GM12892 (cell line): Measurements from ENCODE around the gene EOMES.

Experiments used
- DNase-seq: peaks from one replicate; pipeline ENCODE4 v3.0.0; 2011; ENCODE audit not compliant: insufficient read length
- FAIRE-seq: peaks from 2 replicates; lab custom pipeline; 2011; peaks lifted over from hg19 to GRCh38; lab: Jason Lieb, UNC
- POLR2A ChIP-seq: IDR thresholded peaks from 2 replicates; pipeline ENCODE4 v1.6.1; 2011; ENCODE audit warnings: low read depth, low read length, control low read depth
- POLR2AphosphoS5 ChIP-seq: IDR thresholded peaks from 2 replicates; pipeline ENCODE4 v1.6.1; 2011; ENCODE audit warnings: low read depth, low read length, control low read depth
- TAF1 ChIP-seq: IDR thresholded peaks from 2 replicates; pipeline ENCODE4 v1.6.1; 2011; ENCODE audit warnings: low read depth, mild to moderate bottlenecking, control low read depth, low read length, borderline replicate concordance

EOMES gene

GRCh38 chr3:27716309-27716708, 5.8 kb downstream of the EOMES start:
- no peak for FAIRE-seq
- no peak for DNase-seq
- TF ChIP-seq TAF1, result no peak
- TF ChIP-seq POLR2A, result no peak
- no peak for TF ChIP-seq POLR2AphosphoS5

DNA sequence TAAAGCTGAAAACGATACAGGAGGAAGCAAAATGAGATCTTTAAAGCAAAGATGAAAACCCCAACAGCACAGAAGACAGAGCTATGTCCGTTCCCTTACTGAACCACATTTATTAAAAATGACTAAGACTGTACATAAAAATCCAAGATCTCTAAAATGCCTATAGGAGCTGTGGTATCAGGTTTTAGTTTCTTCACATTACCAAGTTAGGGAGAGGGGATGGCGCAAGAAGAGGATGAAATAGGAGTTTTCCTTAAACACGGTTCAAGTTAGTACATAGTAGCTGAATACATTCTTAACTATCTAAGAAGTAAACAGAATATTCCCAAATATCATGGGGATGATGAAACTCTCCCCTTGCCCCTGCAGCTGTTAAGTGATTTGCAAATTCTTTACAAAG, 6.3 kb downstream of the EOMES start:
- TF ChIP-seq TAF1, result no peak
- no peak for TF ChIP-seq POLR2A
- no peak for TF ChIP-seq POLR2AphosphoS5
- no peak for DNase-seq
- FAIRE-seq, result no peak

DNA sequence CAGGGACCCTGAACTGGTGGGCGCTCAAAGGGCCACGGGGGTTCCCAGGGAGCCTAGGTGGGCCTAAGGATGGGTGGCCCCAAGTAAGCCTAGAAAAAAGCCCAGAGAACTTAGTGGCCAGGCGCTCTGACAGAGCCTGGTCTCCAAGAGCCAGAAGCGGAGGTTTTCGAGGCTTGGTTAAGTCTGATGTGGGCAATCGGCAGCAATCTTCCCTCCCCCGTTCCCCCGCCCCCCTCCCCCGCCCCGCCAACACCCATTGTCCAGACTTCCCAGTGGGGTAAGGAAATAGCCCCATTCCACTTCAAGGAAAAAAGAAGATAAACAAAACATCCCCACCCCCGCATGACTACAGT, 6.7 kb downstream of the EOMES start:
- FAIRE-seq (no peak), DNase-seq (no peak)
- TF ChIP-seq POLR2AphosphoS5 (no peak), TAF1 (no peak), POLR2A (no peak)

GRCh38 chr3:27714692-27715453, 7.2 kb downstream of the EOMES start:
- no peak for TF ChIP-seq POLR2A
- TF ChIP-seq TAF1, result no peak
- no peak for TF ChIP-seq POLR2AphosphoS5
- FAIRE-seq (no peak), DNase-seq (no peak)

- TF ChIP-seq POLR2A (no peak), POLR2AphosphoS5 (no peak), TAF1 (no peak)
- DNase-seq (no peak), FAIRE-seq (no peak)
Observed at GRCh38 chr3:27714146-27714526, 8.0 kb downstream of the EOMES start.

DNA sequence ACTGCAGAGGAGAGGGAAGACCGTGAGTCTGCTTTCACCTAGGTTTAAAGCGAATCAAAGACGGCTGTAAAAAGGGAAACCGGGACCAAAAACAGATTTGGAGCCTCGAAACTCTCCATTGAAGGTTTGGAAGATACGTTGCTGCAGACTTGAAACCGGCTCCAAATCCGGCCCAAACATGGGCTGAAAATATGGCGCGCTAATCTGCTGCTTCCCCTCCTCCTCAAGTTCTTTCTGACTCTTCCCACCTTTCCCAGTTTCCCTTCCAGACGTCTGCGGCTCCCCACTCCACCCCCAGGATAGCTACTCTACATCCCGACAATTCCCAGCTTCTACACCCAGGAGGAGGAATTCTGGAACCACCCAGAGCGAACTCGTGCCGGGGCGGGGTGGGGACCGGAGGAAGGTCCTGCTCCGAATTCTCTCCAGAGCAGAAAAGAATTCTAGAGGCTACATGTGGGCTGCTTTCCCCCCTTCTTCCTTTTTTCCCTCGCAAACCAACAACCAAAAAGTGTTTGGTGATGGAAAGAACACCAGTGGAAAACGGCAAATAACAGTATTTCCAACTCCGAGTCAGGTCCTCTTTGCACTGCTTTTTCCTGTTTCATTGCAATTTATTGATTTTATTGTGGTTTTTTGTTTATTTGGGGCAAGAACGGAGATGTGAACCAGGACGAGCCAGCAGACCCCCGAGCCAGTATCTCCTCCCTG, 8.5 kb downstream of the EOMES start:
- TF ChIP-seq TAF1 (no peak), POLR2AphosphoS5 (no peak), POLR2A (no peak)
- DNase-seq, result no peak
- FAIRE-seq, result no peak

GRCh38 chr3:27713078-27713423, 9.1 kb downstream of the EOMES start:
- DNase-seq (no peak), FAIRE-seq (no peak)
- TF ChIP-seq POLR2AphosphoS5 (no peak), TAF1 (no peak), POLR2A (no peak)

DNA sequence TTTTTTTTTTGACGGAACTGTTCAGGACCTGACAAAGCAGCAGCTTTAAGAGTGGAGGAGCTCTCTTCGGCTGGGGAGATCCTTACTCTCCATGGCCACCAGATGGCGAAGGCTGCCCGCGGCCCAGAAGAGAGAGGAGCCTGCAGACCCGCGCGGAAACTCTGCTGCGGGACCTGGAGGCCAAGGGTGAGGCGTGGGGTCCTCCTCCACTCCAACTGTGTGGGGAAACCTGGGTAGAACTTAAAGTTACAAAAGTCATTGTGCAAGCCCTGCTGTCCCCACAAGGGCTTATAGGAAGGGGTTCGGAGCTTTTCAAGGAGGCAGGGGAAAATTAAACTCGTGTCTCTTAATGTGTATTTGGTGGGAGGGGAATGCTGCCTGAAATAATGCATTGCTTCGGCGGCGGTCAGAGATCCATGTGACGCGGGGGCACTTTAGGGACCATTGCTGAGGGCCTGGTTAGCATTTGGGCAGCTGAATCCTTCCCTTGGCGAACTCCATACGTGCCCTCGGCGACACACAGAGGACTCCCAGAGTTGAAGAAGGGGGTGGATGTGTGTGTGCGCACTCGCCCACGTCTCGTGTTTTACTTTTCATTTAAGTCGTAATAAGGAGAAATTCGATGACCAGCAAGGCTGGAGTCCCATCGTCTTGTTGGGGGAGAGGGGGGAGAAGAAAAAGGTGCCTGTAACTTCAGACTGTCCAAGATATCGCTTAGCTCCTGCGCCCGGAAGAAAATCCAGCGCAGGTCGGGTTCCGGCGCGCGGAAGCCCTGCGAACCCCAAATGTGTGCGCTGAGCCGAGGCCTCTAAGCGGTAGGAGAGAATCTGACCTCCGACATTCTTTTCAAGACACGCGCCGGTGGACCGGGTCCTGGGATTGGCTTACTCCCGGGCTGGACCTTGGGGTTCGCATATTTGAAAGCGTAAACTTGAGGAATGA, 9.7 kb downstream of the EOMES start:
- no peak for FAIRE-seq
- DNase-seq, result no peak
- TF ChIP-seq POLR2AphosphoS5, result no peak
- TF ChIP-seq TAF1, result no peak
- no peak for TF ChIP-seq POLR2A

DNA sequence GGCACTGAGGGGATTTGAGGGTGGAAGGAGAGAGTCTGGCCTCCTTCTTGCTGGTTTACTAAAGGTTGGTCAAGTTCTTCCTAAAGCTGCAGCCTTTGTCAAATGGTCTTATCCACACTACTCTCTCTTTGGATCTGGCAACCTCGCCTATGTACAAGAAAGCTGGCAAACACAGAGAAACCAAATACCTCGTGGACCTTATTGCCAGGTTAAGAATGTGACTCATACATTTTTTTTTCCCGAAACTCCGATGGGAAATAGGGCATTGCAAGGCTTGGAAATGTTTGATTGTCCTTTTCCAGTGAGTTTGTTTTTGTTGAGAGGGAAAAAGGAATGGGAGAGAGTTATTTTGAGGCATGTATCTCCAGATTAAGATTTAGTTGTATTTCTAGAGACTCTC, 13.9 kb downstream of the EOMES start:
- no peak for TF ChIP-seq POLR2AphosphoS5
- no peak for TF ChIP-seq POLR2A
- no peak for TF ChIP-seq TAF1
- DNase-seq (no peak), FAIRE-seq (no peak)

DNA sequence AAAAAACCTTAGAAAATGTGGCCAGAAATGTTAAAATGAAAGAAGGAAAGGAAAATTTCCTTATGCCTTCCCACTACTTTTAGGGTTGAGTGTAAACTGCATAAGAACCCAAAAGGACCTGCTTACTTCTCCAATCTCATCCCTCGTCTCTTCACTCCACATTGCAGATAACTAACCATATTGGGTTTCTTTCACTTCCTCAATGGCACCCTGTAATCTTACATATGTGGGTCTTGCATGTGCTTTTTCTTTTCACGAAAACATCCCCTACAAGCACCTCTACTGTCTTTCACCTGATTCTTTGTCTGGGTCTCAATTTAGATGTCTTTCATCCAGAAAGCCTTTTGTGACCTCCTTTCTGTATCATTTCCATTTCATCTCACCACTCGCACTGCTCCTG, 23.1 kb downstream of the EOMES start:
- TF ChIP-seq POLR2A (no peak), POLR2AphosphoS5 (no peak), TAF1 (no peak)
- no peak for DNase-seq
- no peak for FAIRE-seq

DNA sequence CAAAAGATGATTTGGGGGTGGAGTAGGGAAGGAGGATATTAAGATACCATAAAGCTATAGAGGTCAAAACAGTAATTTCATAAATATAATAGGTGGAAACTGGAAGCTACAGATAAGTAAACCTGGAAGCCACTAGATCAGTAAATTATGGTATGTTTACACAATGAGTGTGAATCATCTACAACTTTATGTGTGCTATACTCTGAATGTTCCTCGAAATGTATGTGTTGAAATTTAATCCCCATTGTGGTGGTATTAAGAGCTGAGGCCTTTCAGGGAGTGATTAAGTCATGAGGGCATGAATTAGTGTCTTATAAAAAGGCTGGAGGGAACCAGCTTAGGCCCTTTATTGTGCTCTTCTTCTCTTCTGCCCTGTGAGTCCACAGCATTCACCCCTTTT, 25.2 kb downstream of the EOMES start:
- no peak for DNase-seq
- no peak for TF ChIP-seq POLR2A
- TF ChIP-seq POLR2AphosphoS5, result no peak
- TF ChIP-seq TAF1, result no peak
- FAIRE-seq, result no peak

DNA sequence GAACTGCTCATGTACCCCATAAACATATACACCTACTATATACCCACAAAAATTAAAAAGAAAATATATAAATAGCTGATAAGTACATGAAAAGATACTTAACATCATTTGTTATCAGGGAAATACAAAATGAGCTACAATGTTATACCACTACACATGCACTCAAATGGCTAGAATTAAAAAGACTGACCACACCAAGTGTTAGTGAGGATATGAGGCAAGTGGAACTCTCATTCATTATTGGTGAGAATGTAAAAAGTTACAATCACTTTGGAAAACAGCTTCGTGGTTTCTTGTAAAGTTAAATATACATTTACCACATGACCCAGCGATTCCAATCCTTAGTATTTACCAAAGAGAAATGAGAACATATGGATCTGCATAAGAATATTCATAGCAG, 26.5 kb downstream of the EOMES start:
- DNase-seq, result no peak
- TF ChIP-seq TAF1, result no peak
- no peak for TF ChIP-seq POLR2A
- no peak for FAIRE-seq

DNA sequence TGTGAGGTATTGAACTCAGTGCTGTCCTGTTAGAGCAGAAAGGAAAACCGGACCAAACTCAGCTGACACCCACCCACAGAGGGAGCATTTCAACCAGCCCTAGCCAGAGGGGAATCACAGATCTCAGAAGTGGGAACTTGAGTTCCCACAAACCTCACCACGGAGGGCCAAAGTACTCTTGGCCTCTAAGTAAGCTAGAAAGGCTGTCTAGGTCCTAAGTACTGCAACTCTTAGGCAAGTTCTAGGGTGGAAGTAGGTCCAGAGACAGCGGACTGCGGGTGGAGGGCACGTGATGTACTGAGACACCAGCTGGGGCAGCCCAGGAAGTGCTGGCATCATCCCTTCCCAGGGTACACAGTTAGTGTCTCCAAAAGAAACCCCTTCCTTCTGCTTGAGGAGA, 34.1 kb downstream of the EOMES start:
- FAIRE-seq, result no peak
- no peak for DNase-seq
- TF ChIP-seq POLR2AphosphoS5 (no peak), POLR2A (no peak), TAF1 (no peak)
